GM12878 (cell line): ENCODE measurements around the gene CD209. TPM values are rescaled to one million over a fixed set of nuclear protein-coding genes. Genes with fewer than 3 reads are reported as not detected.
"Not testable (repeated sequence)": the region's sequence is repeated elsewhere in the genome, so short reads cannot be mapped to it uniquely, and the experiment has no call there.

Experiments used
- ATAC-seq: fragments of 200-7000 bp; cut with Tn5 transposase; 3 replicates; pipeline ENCODE4 v1.9.1; 2020; ENCODE audit warnings: mild to moderate bottlenecking, moderate library complexity
- BruUV-seq: library from RNA; stranded (reverse); fragments of 400-500 nt; replicated peaks from 2 replicates; lab custom pipeline; 2021; lab: Mats Ljungman, UMichigan
- CTCF ChIA-PET: fragments of 300-600 bp; sonication (Branson Sonifier 250); formaldehyde crosslinking; extraction: SDS; loops from one replicate; lab custom pipeline; 2021; ENCODE audit warnings: inconsistent platforms; lab: Yijun Ruan, JAX
- POLR2A ChIA-PET: fragments of 350-600 bp; formaldehyde crosslinking; extraction: SDS; loops from one replicate; lab custom pipeline; 2021; ENCODE audit warnings: inconsistent platforms; lab: Charles Lee
- RAD21 ChIA-PET: fragments of 300-600 bp; sonication (Branson Sonifier 250); formaldehyde crosslinking; loops from one replicate; lab custom pipeline; 2023; ENCODE audit warnings: antibody characterized with exemption; ENCODE audit not compliant: unreplicated experiment; lab: Charles Lee
- SMC1A ChIA-PET: fragments of 300-600 bp; sonication (Branson Sonifier 250); formaldehyde crosslinking; loops from one replicate; lab custom pipeline; 2023; ENCODE audit not compliant: unreplicated experiment, uncharacterized antibody; lab: Charles Lee
- DNase-seq: peaks from one replicate; pipeline ENCODE4 v3.0.0-alpha.2; 2011; ENCODE audit warnings: low read depth, low spot score
- FAIRE-seq: peaks from 3 replicates; lab custom pipeline; 2011; peaks lifted over from hg19 to GRCh38; lab: Jason Lieb, UNC
- H2AFZ ChIP-seq: 2 replicates; pipeline ENCODE4 v1.6.0; 2011; ENCODE audit warnings: low read depth, low read length, control low read depth; ENCODE audit not compliant: control insufficient read depth
- H3K27ac ChIP-seq: 2 replicates; pipeline ENCODE4 v1.5.1; 2011; ENCODE audit warnings: control low read depth; ENCODE audit not compliant: control insufficient read depth, insufficient read depth
- H3K27me3 ChIP-seq, 2 experiments: replicated peaks in 1 of 2; 2 replicates each; pipeline versions ENCODE4 v1.6.0 to v1.6.1; 2011; ENCODE audit warnings: low read length in 1 of 2; ENCODE audit not compliant: control insufficient read depth in 2 of 2, insufficient read depth in 2 of 2
- H3K36me3 ChIP-seq, 2 experiments: 2 replicates each; pipeline ENCODE4 v1.5.1; 2011; ENCODE audit warnings: low read length in 1 of 2; ENCODE audit not compliant: control insufficient read depth in 2 of 2, insufficient read depth in 2 of 2
- H3K4me1 ChIP-seq: 2 replicates; pipeline ENCODE4 v1.6.1; 2011; ENCODE audit warnings: mild to moderate bottlenecking, low read length, moderate library complexity, mixed read lengths; ENCODE audit not compliant: control insufficient read depth, insufficient read depth
- H3K4me2 ChIP-seq: 2 replicates; pipeline ENCODE4 v1.6.0; 2011; ENCODE audit warnings: control low read depth; ENCODE audit not compliant: control insufficient read depth, insufficient read depth
- H3K4me3 ChIP-seq: fragments of 200-600 bp; sonication (generic); 2 replicates; pipeline ENCODE4 v1.5.1; 2016
- H3K79me2 ChIP-seq: 2 replicates; pipeline ENCODE4 v1.6.0; 2011; ENCODE audit warnings: low read length; ENCODE audit not compliant: control insufficient read depth, insufficient read depth
- H3K9ac ChIP-seq: 2 replicates; pipeline ENCODE4 v1.8.0; 2011; ENCODE audit warnings: low read length, control low read depth, mixed read lengths; ENCODE audit not compliant: control insufficient read depth, insufficient read depth
- H3K9me3 ChIP-seq: replicated peaks from 3 replicates; pipeline ENCODE4 v1.5.1; 2011; ENCODE audit warnings: mild to moderate bottlenecking, low read length; ENCODE audit not compliant: control insufficient read depth, insufficient read depth
- H4K20me1 ChIP-seq: 2 replicates; pipeline ENCODE4 v1.6.0; 2011; ENCODE audit not compliant: control insufficient read depth, insufficient read depth
- ATF7 ChIP-seq: fragments of 450-650 bp; IDR thresholded peaks from 2 replicates; pipeline ENCODE4 v1.6.1; 2016; ENCODE audit warnings: low read depth, mild to moderate bottlenecking
- EP300 ChIP-seq, 2 experiments: fragments of 150-350 bp in 1 of 2; IDR thresholded peaks; 2 replicates each; pipeline ENCODE4 v1.6.1; 2011 to 2012; ENCODE audit warnings: low read depth in 2 of 2, low read length in 2 of 2, borderline replicate concordance in 1 of 2, improper control_type of control experiment in 1 of 2, inconsistent platforms in 1 of 2; ENCODE audit not compliant: control insufficient read depth in 1 of 2
- MYC ChIP-seq: IDR thresholded peaks from 2 replicates; pipeline ENCODE4 v1.6.1; 2011; ENCODE audit warnings: mild to moderate bottlenecking, low read length, moderate library complexity, inconsistent platforms; ENCODE audit not compliant: insufficient read depth, insufficient replicate concordance, insufficient read length, severe bottlenecking
- PAX8 ChIP-seq: fragments of 450-650 bp; IDR thresholded peaks from 2 replicates; pipeline ENCODE4 v1.6.1; 2017; ENCODE audit warnings: mild to moderate bottlenecking, moderate library complexity
- SIX5 ChIP-seq: IDR thresholded peaks from 2 replicates; pipeline ENCODE4 v1.6.1; 2011; ENCODE audit warnings: mild to moderate bottlenecking, low read depth, low read length, moderate library complexity; ENCODE audit not compliant: severe bottlenecking
- TBL1XR1 ChIP-seq: IDR thresholded peaks from 2 replicates; pipeline ENCODE4 v1.6.1; 2012; ENCODE audit warnings: low read depth, low read length, improper control_type of control experiment
- ZBTB11 ChIP-seq: fragments of 450-650 bp; formaldehyde crosslinking; IDR thresholded peaks from 2 replicates; pipeline ENCODE4 v1.5.0; 2022; ENCODE audit warnings: mild to moderate bottlenecking, missing genetic modification characterization
- ZSCAN29 ChIP-seq: fragments of 450-650 bp; IDR thresholded peaks from 2 replicates; pipeline ENCODE4 v1.6.1; 2017; ENCODE audit warnings: mild to moderate bottlenecking, moderate library complexity
- ZZZ3 ChIP-seq: IDR thresholded peaks from 2 replicates; pipeline ENCODE4 v1.6.1; 2011; ENCODE audit warnings: low read depth; ENCODE audit not compliant: control insufficient read depth, insufficient read length
- WGBS: methylation state at CpG from one replicate; pipeline ENCODE4 v1.1.6; 2016; ENCODE audit warnings: low lambda C conversion rate; ENCODE audit not compliant: insufficient replicate concordance, insufficient coverage; ENCODE audit errors: missing lambda C conversion rate; 5-methylcytosine and 5-hydroxymethylcytosine counted together
- in situ Hi-C: fragments of 300-500 bp; cut with MboI; formaldehyde crosslinking; loops from 9 replicates; pipeline ENCODE4 v1.14.3; 2018; ENCODE audit warnings: mixed read lengths
- intact Hi-C: fragments of 100-400 bp; cut with micrococcal nuclease; formaldehyde crosslinking; loops from one replicate; pipeline ENCODE4 v1.14.2; 2022; ENCODE audit not compliant: unreplicated experiment
- polyA plus RNA-seq, 11 experiments: library from polyadenylated mRNA; depleted of rRNA in 4 of 11; unstranded in 6 of 11; stranded (reverse) in 5 of 11; fragments of >200 nt; fragmentation: Nextera tagmentation in 4 of 11; fragmentation: Illumina TruSeq in 1 of 11; extraction: Ambion mirVana in 4 of 11; extraction: Trizol in 1 of 11; gene quantifications; 1 replicate in 1 of 11; 2 replicates in 10 of 11; pipeline versions ENCODE4 v1.2.1 to v1.2.3, GENCODE V29; 2011 to 2016; ENCODE audit warnings: inconsistent platforms in 2 of 11, missing spikeins in 2 of 11, low read depth in 1 of 11
- total RNA-seq, 4 experiments: library from RNA; depleted of rRNA in 3 of 4; stranded (reverse); fragments of >200 nt in 3 of 4; fragmentation: Illumina TruSeq in 1 of 4; extraction: Trizol in 1 of 4; gene quantifications; 2 replicates each; pipeline versions ENCODE4 v1.2.1 to v1.2.3, GENCODE V29; 2013 to 2021
- TF ChIP-seq, protein P1 (sequence below), 3 experiments: IDR thresholded peaks in 2 of 3; conservative IDR thresholded peaks in 1 of 3; 2 replicates each; pipeline ENCODE4 v1.5.1; 2011; ENCODE audit warnings: low read depth in 3 of 3, low read length in 3 of 3, mild to moderate bottlenecking in 3 of 3, control low read depth in 2 of 3, moderate library complexity in 2 of 3, inconsistent platforms in 1 of 3, mixed read lengths in 1 of 3; ENCODE audit not compliant: control insufficient read depth in 2 of 3, insufficient read depth in 1 of 3; ENCODE audit errors: extremely low read depth in 1 of 3

The CD209 gene
- total and polyA plus RNA-seq, 10 of the 15 experiments (the other 5 are each of a cell fraction or from before 2014, with no cell fraction given) = 0.04 to 0.21 (median 0.10) TPM; not detected in 3

- not testable (repeated sequence) for H3K9ac ChIP-seq
- 0 out of 2 replicates have a peak, but pooled peaks have one; percentile 24 for TF ChIP-seq ATF7
- TF ChIP-seq, all 136 proteins: peak for 1; not testable (repeated sequence) for 135
- RAD21 ChIA-PET, H2AFZ ChIP-seq, intact Hi-C loops, H3K4me1 ChIP-seq, H3K27me3 ChIP-seq, POLR2A ChIA-PET, H3K27ac ChIP-seq, in situ Hi-C loops, H3K9me3 ChIP-seq, H3K4me2 ChIP-seq, FAIRE-seq, H3K36me3 ChIP-seq, CTCF ChIA-PET, H3K4me3 ChIP-seq, ATAC-seq, DNase-seq, BruUV-seq, H3K79me2 ChIP-seq, H4K20me1 ChIP-seq: not testable (repeated sequence)
- SMC1A ChIA-PET = interaction anchor here (1.9 kb wide), 1 partner anchor 16 kb away, joined by 3 read pairs; the partner anchor contains the start of gene CD209
- 30% methylated on average over 3 of the region's 3 CpGs for WGBS
These were observed 16.8 kb upstream of the CD209 start for GRCh38 chr19:7764157-7764556.

- SMC1A ChIA-PET = interaction anchor here (0.6 to 1.9 kb wide), 2 partner anchors 16 to 678 kb away, joined by 3 read pairs; partner anchors contain the start of gene CD209
- H3K36me3 ChIP-seq = no peaks in the 10 kb centered on the region
- no peak overlapping the region for H3K9ac ChIP-seq
- no peak overlapping the region for H3K4me2 ChIP-seq
- H3K4me3 ChIP-seq = no peak overlapping the region
- RAD21 ChIA-PET = no interaction called here
- ATAC-seq = no peak
- no peak overlapping the region for H3K27ac ChIP-seq
- no TSS peak for BruUV-seq
- no peaks in the 10 kb centered on the region; a peak in 2 of 4 replicates for H3K27me3 ChIP-seq
- H2AFZ ChIP-seq = no peak overlapping the region
- in situ Hi-C loops = no loop called here
- CTCF ChIA-PET = no interaction called here
- H3K9me3 ChIP-seq = peaks cover 7% of the 10 kb centered on the region; the same call in 2 of the 3 replicates
- intact Hi-C loops = no loop called here
- FAIRE-seq = no peak
- H3K4me1 ChIP-seq = no peaks in the 10 kb centered on the region
- no peaks in the 10 kb centered on the region for H4K20me1 ChIP-seq
- POLR2A ChIA-PET = no interaction called here
- WGBS = 0% methylated on average over 1 of the region's 1 CpG
- H3K79me2 ChIP-seq = no peaks in the 10 kb centered on the region
- no peak for DNase-seq
- TF ChIP-seq ZSCAN29 (no peak), ZZZ3 (no peak), ZBTB11 (CRISPR knock-in tag) (no peak), MYC (no peak), PAX8 (no peak), TBL1XR1 (no peak), EP300 (IDR thresholded peaks at IDR 0.05; ENCODE audit: borderline replicate concordance in 1 of 2, control insufficient read depth in 1 of 2, low read depth in 2 of 2, low read length in 2 of 2) (no peak), SIX5 (no peak)
- TF ChIP-seq, protein P1, sequence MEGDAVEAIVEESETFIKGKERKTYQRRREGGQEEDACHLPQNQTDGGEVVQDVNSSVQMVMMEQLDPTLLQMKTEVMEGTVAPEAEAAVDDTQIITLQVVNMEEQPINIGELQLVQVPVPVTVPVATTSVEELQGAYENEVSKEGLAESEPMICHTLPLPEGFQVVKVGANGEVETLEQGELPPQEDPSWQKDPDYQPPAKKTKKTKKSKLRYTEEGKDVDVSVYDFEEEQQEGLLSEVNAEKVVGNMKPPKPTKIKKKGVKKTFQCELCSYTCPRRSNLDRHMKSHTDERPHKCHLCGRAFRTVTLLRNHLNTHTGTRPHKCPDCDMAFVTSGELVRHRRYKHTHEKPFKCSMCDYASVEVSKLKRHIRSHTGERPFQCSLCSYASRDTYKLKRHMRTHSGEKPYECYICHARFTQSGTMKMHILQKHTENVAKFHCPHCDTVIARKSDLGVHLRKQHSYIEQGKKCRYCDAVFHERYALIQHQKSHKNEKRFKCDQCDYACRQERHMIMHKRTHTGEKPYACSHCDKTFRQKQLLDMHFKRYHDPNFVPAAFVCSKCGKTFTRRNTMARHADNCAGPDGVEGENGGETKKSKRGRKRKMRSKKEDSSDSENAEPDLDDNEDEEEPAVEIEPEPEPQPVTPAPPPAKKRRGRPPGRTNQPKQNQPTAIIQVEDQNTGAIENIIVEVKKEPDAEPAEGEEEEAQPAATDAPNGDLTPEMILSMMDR (IDR thresholded peaks at IDR 0.05 in 2 of 3, conservative IDR thresholded peaks at IDR 0.05 in 1 of 3; ENCODE audit: control insufficient read depth in 2 of 3, extremely low read depth in 1 of 3, insufficient read depth in 1 of 3, low read depth in 3 of 3, low read length in 3 of 3) = no peak
These were observed 16.4 kb upstream of the CD209 start for GRCh38 chr19:7763696-7764095.
